Activated effector memory CD4-positive, alpha-beta T cell treated with Interleukin-2 at 50 U/mL for 16 hours (primary cell): ENCODE results near the gene RBM28.

Experiments
- DNase-seq: peaks from one replicate; pipeline ENCODE4 v3.0.0-alpha.2; 2020

RBM28 gene

DNA sequence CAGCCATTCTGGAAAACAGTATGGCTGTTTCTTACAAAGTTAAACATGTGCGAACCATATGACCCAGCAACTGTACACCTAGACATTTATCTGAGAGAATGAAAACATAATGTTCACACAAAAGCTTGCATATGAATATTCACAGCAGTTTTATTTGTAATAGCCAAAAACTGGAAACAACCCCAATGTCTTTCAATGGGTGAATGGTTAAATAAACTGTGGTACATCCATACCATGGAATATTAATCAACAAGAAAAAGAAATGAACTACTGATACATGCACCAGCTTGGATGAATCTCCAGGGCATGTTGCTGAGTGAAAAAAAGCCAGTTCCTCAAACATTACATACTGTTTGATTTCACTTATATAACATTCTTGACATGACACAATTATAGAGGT, 65.3 kb downstream of the RBM28 start:
- DNase-seq: no peak

GRCh38 chr7:128275681-128276080, 68.0 kb downstream of the RBM28 start:
- DNase-seq: no peak

DNA sequence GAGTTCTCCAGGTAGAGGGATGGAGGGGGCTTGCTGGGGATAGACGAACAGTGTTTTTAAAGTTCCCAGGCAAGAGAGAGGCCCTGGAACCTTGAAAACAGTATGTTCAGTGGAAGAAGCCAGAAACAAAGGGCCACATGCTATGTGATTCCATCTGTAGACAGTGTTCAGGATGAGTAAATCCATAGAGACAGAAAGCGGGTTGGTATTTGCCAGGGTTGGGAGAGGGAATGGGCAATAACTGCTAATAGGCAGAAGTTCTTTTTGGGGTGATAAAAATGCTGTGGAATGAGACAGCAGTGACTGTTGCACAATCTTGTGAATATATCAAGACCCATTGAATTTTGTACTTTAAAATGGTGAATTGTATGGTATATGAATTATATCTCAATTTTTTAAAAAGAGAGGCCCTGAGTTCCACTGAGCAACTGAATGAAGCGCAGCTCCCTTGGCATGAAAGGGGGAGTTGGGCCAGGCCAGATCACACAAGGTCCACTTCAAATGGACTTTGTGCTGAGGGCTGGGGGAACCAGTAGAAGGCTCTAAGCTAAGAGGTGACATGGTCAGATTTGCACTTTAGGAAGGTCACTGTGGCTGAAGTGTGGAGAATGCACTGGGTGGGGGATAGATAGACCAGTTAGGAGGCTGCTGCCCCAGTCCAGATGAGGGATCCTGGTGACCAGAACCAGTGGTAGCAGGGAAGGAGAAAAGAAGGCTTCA, 68.7 kb downstream of the RBM28 start:
- DNase-seq: no peak

GRCh38 chr7:128274246-128274883, 69.3 kb downstream of the RBM28 start:
- DNase-seq: no peak

DNA sequence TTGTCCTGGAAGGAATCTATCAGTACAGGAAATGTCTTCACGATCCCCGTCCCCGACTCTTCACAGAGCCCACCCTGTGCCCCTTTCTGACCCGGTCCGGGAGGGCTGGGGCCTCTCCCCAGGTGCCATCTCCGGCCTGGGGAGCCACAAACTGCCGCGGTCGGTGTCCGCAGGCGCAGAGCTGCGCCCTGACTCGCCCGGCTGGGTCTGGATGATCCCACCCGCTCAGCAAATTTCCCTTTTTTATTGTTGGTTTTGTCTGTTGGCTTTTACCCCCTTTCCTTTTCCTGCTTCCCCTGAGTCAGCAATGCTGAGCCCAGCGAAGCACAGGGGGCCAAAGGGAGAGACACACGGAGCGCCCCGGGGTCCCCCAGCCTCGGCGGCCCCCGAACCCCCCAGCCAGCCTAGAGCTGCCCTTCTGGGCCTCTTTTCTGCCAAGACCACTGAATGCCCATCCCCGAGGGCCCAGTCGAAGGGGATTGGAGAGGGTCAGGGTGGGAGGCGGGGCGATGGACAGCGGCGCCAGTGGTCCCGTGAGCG, 71.7 kb downstream of the RBM28 start:
- no peak for DNase-seq

DNA sequence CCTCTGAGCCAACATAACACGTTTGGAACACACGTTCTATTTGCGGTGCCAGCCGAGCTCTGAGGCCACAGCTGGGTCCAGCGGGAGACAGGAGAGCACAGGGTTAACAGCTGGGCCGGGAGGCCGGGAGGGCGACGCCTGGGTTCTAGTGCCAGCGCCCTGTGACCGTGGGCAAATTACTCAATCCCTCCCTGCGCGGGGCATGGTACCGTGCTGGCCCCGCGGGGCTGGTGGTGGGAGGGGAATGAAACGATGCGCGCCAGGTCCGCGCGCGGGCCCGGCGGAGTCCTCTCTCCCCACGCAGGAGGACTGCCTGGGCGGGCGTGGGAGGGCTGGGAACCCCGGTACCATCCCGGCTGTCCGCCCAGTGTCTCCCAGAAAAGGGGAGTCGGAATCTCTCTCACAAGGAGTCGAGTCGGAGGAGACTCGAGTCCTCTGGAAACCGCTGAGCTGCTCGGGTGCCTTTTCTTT, 72.2 kb downstream of the RBM28 start:
- no peak for DNase-seq

- DNase-seq: no peak
These were observed 72.9 kb downstream of the RBM28 start for GRCh38 chr7:128270826-128271272.

DNA sequence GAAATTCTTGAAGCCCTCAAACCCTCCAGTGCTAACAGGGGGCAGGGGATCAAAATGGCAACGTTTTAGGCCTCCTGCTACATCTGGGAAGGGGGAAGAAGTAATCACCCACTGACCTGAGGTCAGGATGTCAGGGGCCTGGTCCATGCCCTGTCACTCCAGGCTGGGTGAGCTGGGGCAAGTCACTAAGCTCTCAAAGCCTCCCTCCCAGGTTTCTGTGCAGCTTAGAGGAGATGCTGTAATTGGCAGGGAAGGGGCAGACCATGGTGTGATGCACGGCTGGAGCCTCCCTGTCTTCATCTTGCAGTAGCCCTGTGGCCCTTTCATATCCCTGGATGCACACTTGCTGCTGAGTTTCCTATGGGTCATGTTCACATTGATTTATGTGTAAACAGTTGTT, 75.5 kb downstream of the RBM28 start:
- no peak for DNase-seq

DNA sequence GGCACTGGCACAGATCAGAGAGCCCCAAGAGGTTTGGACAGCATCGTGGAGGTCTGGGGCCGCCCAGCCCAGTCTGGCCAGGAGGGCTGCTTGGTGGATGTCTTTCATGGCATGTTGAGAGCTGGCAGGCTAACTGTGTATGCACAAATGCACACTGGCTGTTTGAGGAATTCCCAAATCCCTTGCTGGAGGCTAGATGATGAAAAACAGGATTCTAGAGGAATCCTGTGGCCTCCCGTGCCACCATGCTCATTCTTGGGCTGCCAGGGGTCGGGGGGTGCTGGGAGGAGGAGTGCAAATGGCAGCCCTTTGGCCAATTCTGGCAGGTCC, 76.1 kb downstream of the RBM28 start:
- no peak for DNase-seq

DNA sequence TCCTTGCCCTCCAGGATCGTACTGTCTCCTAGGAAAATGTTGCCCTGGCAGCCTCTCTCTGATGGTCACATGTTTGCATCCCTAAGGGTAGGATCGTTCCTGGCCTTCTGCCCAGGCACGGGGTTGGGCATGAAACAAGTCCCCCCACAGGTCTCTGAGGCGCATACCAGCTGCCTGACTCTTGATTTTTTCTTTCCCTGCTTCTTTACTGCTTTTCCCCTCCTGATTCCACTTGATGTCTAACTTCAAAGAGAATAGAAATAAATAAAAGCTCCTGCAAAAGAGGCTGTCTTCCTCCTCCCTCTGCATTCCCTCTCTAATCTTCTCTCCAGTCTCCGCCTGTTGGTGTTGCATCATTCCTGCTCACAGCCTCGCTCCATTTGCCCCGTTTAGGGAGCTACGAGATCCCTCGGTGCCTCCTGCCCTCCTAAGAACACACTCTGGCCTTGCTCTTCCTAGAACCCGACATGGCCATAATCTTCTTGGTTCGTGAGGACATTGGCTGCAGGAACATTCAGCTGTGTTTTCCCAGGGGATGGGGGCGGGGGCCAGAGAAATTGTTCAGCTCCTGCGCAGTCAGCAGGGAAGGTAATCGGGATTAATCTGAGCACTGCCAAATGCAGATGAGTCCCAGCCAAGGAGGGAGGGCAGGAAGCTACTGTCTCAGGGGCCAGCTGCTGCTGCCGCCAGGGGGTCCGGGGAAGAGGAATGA, 76.7 kb downstream of the RBM28 start:
- DNase-seq: no peak

- no peak for DNase-seq
These were observed 77.2 kb downstream of the RBM28 start for GRCh38 chr7:128266529-128266882.

DNA sequence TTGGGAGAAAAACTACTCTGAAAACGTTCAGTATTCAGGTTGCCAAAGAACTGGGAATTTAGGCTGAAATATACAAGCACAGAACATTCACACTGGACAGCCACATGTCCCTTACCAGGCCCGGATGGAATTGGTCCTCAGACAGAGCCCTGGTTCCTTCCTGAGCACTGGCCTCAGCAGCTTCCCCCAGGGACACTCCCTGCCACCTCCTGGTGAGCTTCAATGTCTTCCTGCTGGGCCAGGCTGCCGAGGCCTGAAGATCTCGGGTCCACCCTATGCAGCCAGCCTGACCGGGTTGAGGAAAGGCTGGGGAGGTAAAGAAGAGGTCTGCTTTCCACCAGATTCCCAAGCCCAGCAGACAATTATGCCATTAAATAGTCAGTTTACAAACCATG, 77.8 kb downstream of the RBM28 start:
- DNase-seq: no peak

- no peak for DNase-seq
These were observed 78.4 kb downstream of the RBM28 start for GRCh38 chr7:128265156-128265905.

- no peak for DNase-seq
These were observed 79.2 kb downstream of the RBM28 start for GRCh38 chr7:128264477-128264876.

- no peak for DNase-seq
These were observed 80.3 kb downstream of the RBM28 start for GRCh38 chr7:128263420-128263819.

GRCh38 chr7:128262273-128263028, 81.3 kb downstream of the RBM28 start:
- no peak for DNase-seq

DNA sequence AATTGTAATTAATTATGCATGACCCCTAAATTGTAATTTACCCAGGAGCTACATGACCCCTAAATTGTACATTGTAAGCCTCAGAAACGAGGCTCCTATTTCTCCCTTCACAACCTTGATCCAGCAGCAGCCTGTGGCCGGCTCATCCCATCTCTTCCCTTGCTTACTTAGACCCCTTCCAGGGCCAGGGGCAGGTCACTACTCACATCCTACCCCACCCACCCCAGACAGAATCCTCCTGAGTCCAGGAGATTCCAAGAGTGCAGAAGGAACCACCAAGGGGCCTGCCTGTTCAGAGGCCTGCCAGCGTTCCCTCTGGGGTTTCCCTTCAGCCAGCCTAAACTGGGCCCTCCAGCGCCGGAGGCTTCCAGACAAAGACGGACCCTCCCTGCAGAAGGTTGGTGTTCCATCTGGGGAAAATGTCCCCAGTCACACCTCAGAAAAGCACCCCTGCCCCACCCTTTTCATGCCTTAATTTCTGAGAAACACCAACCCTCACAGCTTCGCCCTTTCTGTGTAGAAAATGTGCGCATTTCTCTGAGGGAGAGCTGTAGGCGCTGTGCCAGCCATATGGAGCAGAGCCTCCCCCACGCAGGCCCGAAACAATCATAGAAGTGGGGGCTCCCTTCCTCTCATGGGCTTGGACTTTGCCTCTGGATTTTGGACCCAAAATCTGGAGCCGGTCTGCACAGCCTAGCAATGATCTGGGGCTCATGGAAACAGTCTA, 83.5 kb downstream of the RBM28 start:
- DNase-seq: no peak

GRCh38 chr7:128259131-128260061, 84.3 kb downstream of the RBM28 start:
- DNase-seq: no peak

DNA sequence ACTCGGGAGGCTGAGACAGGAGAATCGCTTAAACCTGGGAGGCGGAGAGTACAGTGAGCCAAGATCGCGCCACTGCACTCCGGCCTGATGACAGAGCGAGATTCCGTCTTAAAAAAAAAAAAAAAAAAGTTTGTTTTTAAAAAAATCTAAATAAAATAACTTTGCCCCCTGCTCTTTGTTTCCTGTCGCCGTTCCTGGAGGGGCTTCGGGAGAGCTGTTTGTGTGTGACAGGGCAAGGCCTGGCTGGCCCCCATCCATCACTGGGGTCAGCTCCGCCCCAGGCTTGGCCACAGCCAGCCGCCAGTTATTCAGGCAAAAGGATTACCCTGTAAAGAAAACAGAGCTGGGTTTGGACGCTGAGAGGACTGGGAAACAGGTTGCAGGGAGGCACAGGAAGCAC, 86.2 kb downstream of the RBM28 start:
- DNase-seq: no peak

GRCh38 chr7:128255271-128255670, 88.4 kb downstream of the RBM28 start:
- DNase-seq: no peak

DNA sequence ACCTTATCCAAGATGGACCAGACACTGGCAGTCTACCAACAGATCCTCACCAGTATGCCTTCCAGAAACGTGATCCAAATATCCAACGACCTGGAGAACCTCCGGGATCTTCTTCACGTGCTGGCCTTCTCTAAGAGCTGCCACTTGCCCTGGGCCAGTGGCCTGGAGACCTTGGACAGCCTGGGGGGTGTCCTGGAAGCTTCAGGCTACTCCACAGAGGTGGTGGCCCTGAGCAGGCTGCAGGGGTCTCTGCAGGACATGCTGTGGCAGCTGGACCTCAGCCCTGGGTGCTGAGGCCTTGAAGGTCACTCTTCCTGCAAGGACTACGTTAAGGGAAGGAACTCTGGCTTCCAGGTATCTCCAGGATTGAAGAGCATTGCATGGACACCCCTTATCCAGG, 89.2 kb downstream of the RBM28 start:
- DNase-seq: no peak
